HUES6 (cell line): Measurements from ENCODE around the gene MAPK8IP3.
"Not testable (repeated sequence)": the region's sequence is repeated elsewhere in the genome, so short reads cannot be mapped to it uniquely, and the experiment has no call there.

Source experiments
- H3K27ac ChIP-seq: 2 replicates; pipeline ENCODE4 v1.7.0; 2013; ENCODE audit warnings: low read depth, mild to moderate bottlenecking, low read length, inconsistent platforms
- H3K27me3 ChIP-seq: 2 replicates; pipeline ENCODE4 v1.6.1; 2013; ENCODE audit warnings: low read length; ENCODE audit not compliant: control insufficient read depth, insufficient read depth
- H3K36me3 ChIP-seq: 2 replicates; pipeline ENCODE4 v1.6.1; 2013; ENCODE audit warnings: low read length; ENCODE audit not compliant: control insufficient read depth, insufficient read depth
- H3K4me1 ChIP-seq: 2 replicates; pipeline ENCODE4 v1.6.1; 2013; ENCODE audit warnings: low read length; ENCODE audit not compliant: control insufficient read depth, insufficient read depth
- H3K4me3 ChIP-seq: 2 replicates; pipeline ENCODE4 v1.5.1; 2013; ENCODE audit warnings: low read depth, low read length
- H3K9ac ChIP-seq: one replicate; pipeline ENCODE4 v1.6.1; 2013; ENCODE audit warnings: mild to moderate bottlenecking, low read length
- H3K9me3 ChIP-seq: 2 replicates; pipeline ENCODE4 v1.6.1; 2013; ENCODE audit warnings: low read depth, low read length; ENCODE audit not compliant: control insufficient read depth, insufficient read depth

The MAPK8IP3 gene

GRCh38 chr16:1793578-1794220 is 87.7 kb downstream of the MAPK8IP3 start, which contains the start of gene IGFALS:
Gene IGFALS, minus strand, starts transcription at chr16:1793705. Its CDS starts 53 bp downstream, at chr16:1793652.
- Histone ChIP-seq H3K9me3 (peaks cover 19% of the 10 kb centered on the region), H3K27ac (no peak within 1 kb of the TSS), H3K27me3 (no peaks in the 10 kb centered on the region), H3K9ac (no peak within 1 kb of the TSS), H3K4me3 (no peak within 1 kb of the TSS), H3K36me3 (peaks cover 26% of the 10 kb centered on the region), H3K4me1 (no peaks in the 10 kb centered on the region)

GRCh38 chr16:1794221-1794871 is 88.4 kb downstream of the MAPK8IP3 start:
- peaks cover 25% of the 10 kb centered on the region for H3K9me3 ChIP-seq

GRCh38 chr16:1794908-1795666 is 89.1 kb downstream of the MAPK8IP3 start:
- peaks cover 16% of the 10 kb centered on the region for H3K36me3 ChIP-seq
- H3K4me1 ChIP-seq: no peaks in the 10 kb centered on the region
- no peak overlapping the region for H3K9ac ChIP-seq
- H3K9me3 ChIP-seq: peaks cover 33% of the 10 kb centered on the region
- no peaks in the 10 kb centered on the region for H3K27me3 ChIP-seq
- no peak overlapping the region for H3K27ac ChIP-seq
- no peak overlapping the region for H3K4me3 ChIP-seq

More at GRCh38 chr16:1794221-1794871, 88.4 kb downstream of the MAPK8IP3 start:
- Histone ChIP-seq H3K4me3 (no peak overlapping the region), H3K4me1 (no peaks in the 10 kb centered on the region), H3K27me3 (no peaks in the 10 kb centered on the region), H3K9ac (no peak overlapping the region), H3K36me3 (peaks cover 22% of the 10 kb centered on the region), H3K27ac (no peak overlapping the region)

GRCh38 chr16:1799263-1799662 is 93.3 kb downstream of the MAPK8IP3 start:
- not testable (repeated sequence) for H3K9ac ChIP-seq, H3K4me3 ChIP-seq, H3K36me3 ChIP-seq, H3K27ac ChIP-seq, H3K4me1 ChIP-seq, H3K27me3 ChIP-seq
- peaks cover 47% of the 10 kb centered on the region for H3K9me3 ChIP-seq

GRCh38 chr16:1800701-1801100 is 94.7 kb downstream of the MAPK8IP3 start:
- Histone ChIP-seq H3K9ac (no peak overlapping the region), H3K9me3 (peaks cover 47% of the 10 kb centered on the region), H3K4me3 (no peak overlapping the region), H3K4me1 (no peaks in the 10 kb centered on the region), H3K27ac (no peak overlapping the region), H3K36me3 (peaks cover 5% of the 10 kb centered on the region; the same call in 1 of the 2 replicates), H3K27me3 (no peaks in the 10 kb centered on the region)

GRCh38 chr16:1807626-1808025 is 101.6 kb downstream of the MAPK8IP3 start:
- no peak overlapping the region for H3K27ac ChIP-seq
- H3K4me3 ChIP-seq: no peak overlapping the region
- no peaks in the 10 kb centered on the region for H3K4me1 ChIP-seq
- no peaks in the 10 kb centered on the region for H3K27me3 ChIP-seq
- H3K36me3 ChIP-seq: peaks cover 24% of the 10 kb centered on the region
- H3K9me3 ChIP-seq: peaks cover under 1% of the 10 kb centered on the region; the same call in 1 of the 2 replicates
- H3K9ac ChIP-seq: no peak overlapping the region

- Histone ChIP-seq H3K4me3 (no peak overlapping the region), H3K27me3 (no peaks in the 10 kb centered on the region), H3K4me1 (no peaks in the 10 kb centered on the region), H3K36me3 (peaks cover 24% of the 10 kb centered on the region), H3K27ac (no peak overlapping the region), H3K9ac (no peak overlapping the region), H3K9me3 (no peaks in the 10 kb centered on the region)
Measured at GRCh38 chr16:1808691-1809090, 102.7 kb downstream of the MAPK8IP3 start.

GRCh38 chr16:1809281-1809801 is 103.3 kb downstream of the MAPK8IP3 start:
- no peak overlapping the region for H3K9ac ChIP-seq

GRCh38 chr16:1810106-1810505 is 104.1 kb downstream of the MAPK8IP3 start:
- no peaks in the 10 kb centered on the region for H3K4me1 ChIP-seq
- H3K27me3 ChIP-seq: no peaks in the 10 kb centered on the region

More at GRCh38 chr16:1809281-1809801, 103.3 kb downstream of the MAPK8IP3 start:
- H3K9me3 ChIP-seq: no peaks in the 10 kb centered on the region
- peaks cover 24% of the 10 kb centered on the region for H3K36me3 ChIP-seq
- H3K4me1 ChIP-seq: no peaks in the 10 kb centered on the region
- no peak overlapping the region for H3K4me3 ChIP-seq
- no peaks in the 10 kb centered on the region for H3K27me3 ChIP-seq
- H3K27ac ChIP-seq: no peak overlapping the region

GRCh38 chr16:1810536-1810935 is 104.5 kb downstream of the MAPK8IP3 start:
- Histone ChIP-seq H3K4me3 (no peak overlapping the region), H3K9me3 (no peaks in the 10 kb centered on the region), H3K27me3 (no peaks in the 10 kb centered on the region), H3K36me3 (peaks cover 25% of the 10 kb centered on the region), H3K9ac (no peak overlapping the region), H3K27ac (no peak overlapping the region), H3K4me1 (no peaks in the 10 kb centered on the region)

More at GRCh38 chr16:1810106-1810505, 104.1 kb downstream of the MAPK8IP3 start:
- Histone ChIP-seq H3K4me3 (no peak overlapping the region), H3K9me3 (no peaks in the 10 kb centered on the region), H3K9ac (no peak overlapping the region), H3K36me3 (peaks cover 24% of the 10 kb centered on the region), H3K27ac (no peak overlapping the region)
